Prostate gland (tissue), 2 donors: Measurements from ENCODE around the gene SEPTIN1. TPM values are rescaled to one million over a fixed set of nuclear protein-coding genes. Genes with fewer than 3 reads are reported as not detected.
"Not testable (repeated sequence)": the region's sequence is repeated elsewhere in the genome, so short reads cannot be mapped to it uniquely, and the experiment has no call there.

ENCODE experiments used
- DNase-seq: peaks from one replicate; pipeline ENCODE4 v3.0.0-alpha.2; 2019; ENCODE audit warnings: low spot score
- H3K27ac ChIP-seq, 2 donors: fragments of 200-600 bp; sonication (generic); 2 replicates each; pipeline ENCODE4 v1.5.1; 2017 to 2019
- H3K27me3 ChIP-seq: fragments of 200-600 bp; sonication (generic); replicated peaks from 2 replicates; pipeline ENCODE4 v1.5.1; 2019; ENCODE audit not compliant: insufficient read depth
- H3K36me3 ChIP-seq, 2 donors: fragments of 200-600 bp; sonication (generic); 1 replicate in 1 of 2; 2 replicates in 1 of 2; pipeline versions ENCODE4 v1.5.1 to v1.8.1; 2017 to 2019
- H3K4me1 ChIP-seq: fragments of 200-600 bp; sonication (generic); replicated peaks from 2 replicates; pipeline ENCODE4 v1.5.1; 2019
- H3K4me3 ChIP-seq, 2 donors: fragments of 200-600 bp; sonication (generic); 2 replicates each; pipeline ENCODE4 v1.5.1; 2017 to 2019
- H3K9me3 ChIP-seq: fragments of 200-600 bp; sonication (generic); 2 replicates; pipeline ENCODE4 v1.5.1; 2017
- POLR2A ChIP-seq: fragments of 450-650 bp; IDR thresholded peaks from one replicate; pipeline ENCODE4 v1.6.1; 2016; ENCODE audit warnings: antibody characterized with exemption, mild to moderate bottlenecking
- POLR2AphosphoS5 ChIP-seq: sonication (generic); formaldehyde crosslinking; IDR thresholded peaks from one replicate; pipeline ENCODE4 v1.6.1; 2017; ENCODE audit warnings: antibody characterized with exemption
- WGBS: methylation state at CpG from one replicate; pipeline ENCODE4 v1.1.5; 2018; 5-methylcytosine and 5-hydroxymethylcytosine counted together
- intact Hi-C: fragments of 100-400 bp; cut with DNase I; formaldehyde crosslinking; loops from one replicate; pipeline ENCODE4 v1.14.2; 2022
- total RNA-seq, 2 donors: library from RNA; depleted of rRNA; stranded (reverse); fragments of >200 nt; gene quantifications; one replicate each; pipeline ENCODE4 v1.1.0, GENCODE V29; 2016
- TF ChIP-seq, protein P1 (sequence below), 4 experiments: fragments of 200-600 bp in 2 of 4; fragments of 450-650 bp in 2 of 4; sonication (generic) in 2 of 4; IDR thresholded peaks; 1 replicate in 3 of 4; 2 replicates in 1 of 4; pipeline ENCODE4 v1.5.1; 2016 to 2019; ENCODE audit warnings: antibody characterized with exemption in 4 of 4, mild to moderate bottlenecking in 2 of 4, moderate library complexity in 2 of 4

Gene SEPTIN1
- total RNA-seq, 2 donors from 2014 or later = 3.0 to 4.2 TPM

DNA sequence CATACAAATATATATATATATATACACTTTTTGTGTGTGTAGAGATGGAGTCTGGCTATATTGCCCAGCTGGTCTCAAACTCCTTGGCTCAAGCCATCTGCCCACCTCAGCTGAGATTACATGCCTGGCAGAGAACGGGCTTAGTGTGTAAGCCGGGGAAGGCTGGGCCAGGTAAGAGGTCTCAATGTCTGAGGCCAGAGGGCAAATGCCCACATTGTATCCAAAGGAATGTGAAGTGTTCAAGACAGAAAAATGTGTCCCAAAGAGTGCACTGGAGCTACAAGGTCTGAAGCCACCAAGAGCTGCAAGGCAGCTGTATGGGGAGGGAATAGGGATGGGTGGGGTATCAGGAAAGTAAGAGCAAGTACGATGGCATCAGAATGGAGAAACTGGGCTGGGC is 36.1 kb downstream of the SEPTIN1 start:
- H3K27me3 ChIP-seq = no peaks in the 10 kb centered on the region
- H3K4me3 ChIP-seq = no peak overlapping the region
- H3K27ac ChIP-seq = no peak overlapping the region
- H3K4me1 ChIP-seq = no peaks in the 10 kb centered on the region
- intact Hi-C loops = no loop called here
- TF ChIP-seq POLR2A (no peak), POLR2AphosphoS5 (no peak)
- TF ChIP-seq, protein P1, sequence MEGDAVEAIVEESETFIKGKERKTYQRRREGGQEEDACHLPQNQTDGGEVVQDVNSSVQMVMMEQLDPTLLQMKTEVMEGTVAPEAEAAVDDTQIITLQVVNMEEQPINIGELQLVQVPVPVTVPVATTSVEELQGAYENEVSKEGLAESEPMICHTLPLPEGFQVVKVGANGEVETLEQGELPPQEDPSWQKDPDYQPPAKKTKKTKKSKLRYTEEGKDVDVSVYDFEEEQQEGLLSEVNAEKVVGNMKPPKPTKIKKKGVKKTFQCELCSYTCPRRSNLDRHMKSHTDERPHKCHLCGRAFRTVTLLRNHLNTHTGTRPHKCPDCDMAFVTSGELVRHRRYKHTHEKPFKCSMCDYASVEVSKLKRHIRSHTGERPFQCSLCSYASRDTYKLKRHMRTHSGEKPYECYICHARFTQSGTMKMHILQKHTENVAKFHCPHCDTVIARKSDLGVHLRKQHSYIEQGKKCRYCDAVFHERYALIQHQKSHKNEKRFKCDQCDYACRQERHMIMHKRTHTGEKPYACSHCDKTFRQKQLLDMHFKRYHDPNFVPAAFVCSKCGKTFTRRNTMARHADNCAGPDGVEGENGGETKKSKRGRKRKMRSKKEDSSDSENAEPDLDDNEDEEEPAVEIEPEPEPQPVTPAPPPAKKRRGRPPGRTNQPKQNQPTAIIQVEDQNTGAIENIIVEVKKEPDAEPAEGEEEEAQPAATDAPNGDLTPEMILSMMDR (IDR thresholded peaks at IDR 0.05) = no peak
- H3K9me3 ChIP-seq = no peaks in the 10 kb centered on the region
- no peak for DNase-seq
- 91% methylated on average over 3 of the region's 3 CpGs for WGBS
- peaks cover 0 to 6% of the 10 kb centered on the region in 2 donors for H3K36me3 ChIP-seq

DNA sequence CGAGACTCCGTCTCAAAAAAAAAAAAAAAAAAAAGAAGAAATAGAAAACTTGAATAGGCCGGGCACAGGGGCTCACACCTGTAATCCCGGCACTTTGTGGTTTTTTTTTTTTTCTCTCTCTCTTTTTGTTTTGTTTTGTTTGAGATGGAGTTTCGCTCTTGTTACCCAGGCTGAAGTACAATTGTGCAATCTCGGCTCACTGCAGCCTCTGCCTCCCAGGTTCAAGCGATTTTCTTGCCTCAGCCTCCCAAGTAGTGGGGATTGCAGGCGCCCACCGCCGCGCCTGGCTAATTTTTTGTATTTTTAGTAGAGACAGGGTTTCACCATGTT is 38.9 kb downstream of the SEPTIN1 start:
- H3K9me3 ChIP-seq, intact Hi-C loops, H3K36me3 ChIP-seq, H3K27ac ChIP-seq, H3K4me3 ChIP-seq, H3K4me1 ChIP-seq, H3K27me3 ChIP-seq, DNase-seq: not testable (repeated sequence)
- WGBS = 94% methylated on average over 11 of the region's 11 CpGs

DNA sequence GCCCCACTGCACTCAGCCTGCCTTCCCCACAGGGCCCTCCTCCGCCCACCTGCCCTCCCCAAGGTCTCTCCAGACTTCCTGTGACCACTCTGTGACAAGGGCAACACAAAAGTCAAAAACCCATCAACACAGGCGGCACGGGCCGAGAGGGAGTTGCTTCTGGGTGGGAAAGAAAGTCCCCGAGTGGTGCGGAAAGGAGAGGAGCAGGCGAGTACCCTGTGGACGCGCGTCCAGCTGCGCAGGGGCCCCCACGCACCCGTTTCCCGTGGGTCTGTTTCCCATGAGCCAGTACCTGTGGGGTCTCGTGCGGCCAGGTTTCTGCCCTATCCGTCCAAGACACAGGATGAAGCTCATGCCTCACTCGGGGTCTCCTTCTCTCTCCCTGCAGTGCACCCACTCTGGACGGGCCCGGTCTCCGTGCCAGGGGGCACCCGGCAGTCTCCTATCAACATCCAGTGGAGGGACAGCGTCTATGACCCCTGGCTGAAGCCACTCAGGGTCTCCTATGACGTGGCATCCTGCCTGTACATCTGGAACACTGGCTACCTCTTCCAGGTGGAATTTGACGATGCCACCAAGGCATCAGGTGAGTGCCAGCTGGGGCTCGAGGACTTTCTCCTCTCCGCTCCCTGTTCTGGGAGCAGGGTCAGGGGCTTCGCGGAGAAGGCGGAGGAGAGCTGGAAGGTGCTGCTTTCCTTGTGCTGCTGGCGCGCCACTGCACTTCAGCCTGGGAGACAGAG is 39.4 kb downstream of the SEPTIN1 start:
- no peaks in the 10 kb centered on the region for H3K36me3 ChIP-seq
- H3K27me3 ChIP-seq = no peaks in the 10 kb centered on the region
- H3K27ac ChIP-seq = no peak overlapping the region
- DNase-seq = no peak
- 90% methylated on average over 32 of the region's 32 CpGs for WGBS
- TF ChIP-seq, protein P1 (IDR thresholded peaks at IDR 0.05) = no peak
- TF ChIP-seq POLR2A = no peak
- no peak for TF ChIP-seq POLR2AphosphoS5
- H3K4me3 ChIP-seq = no peak overlapping the region
- no peaks in the 10 kb centered on the region for H3K4me1 ChIP-seq
- no peaks in the 10 kb centered on the region for H3K9me3 ChIP-seq
- intact Hi-C loops = no loop called here

DNA sequence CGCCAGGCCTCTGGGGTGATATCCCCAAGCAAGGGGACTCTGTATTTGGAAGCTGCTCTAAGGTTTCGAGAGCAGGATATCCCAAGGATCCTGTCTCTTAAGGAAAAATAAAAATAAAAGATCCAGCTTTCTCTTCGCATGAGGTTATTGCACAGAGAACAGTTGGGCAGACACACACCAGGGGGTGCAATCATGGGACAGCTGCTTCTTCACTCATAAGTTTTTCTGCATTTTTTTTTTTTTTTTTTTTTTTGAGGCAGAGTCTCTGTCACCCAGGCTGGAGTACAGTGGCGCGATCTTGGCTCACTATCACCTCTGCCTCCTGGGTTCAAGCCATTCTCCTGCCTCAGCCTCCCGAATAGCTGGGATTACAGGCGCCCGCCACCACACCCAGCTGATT is 40.4 kb downstream of the SEPTIN1 start:
- intact Hi-C loops, H3K4me1 ChIP-seq, DNase-seq, H3K9me3 ChIP-seq, H3K36me3 ChIP-seq, H3K27me3 ChIP-seq, H3K4me3 ChIP-seq, H3K27ac ChIP-seq: not testable (repeated sequence)
- 96% methylated on average over 8 of the region's 8 CpGs for WGBS

DNA sequence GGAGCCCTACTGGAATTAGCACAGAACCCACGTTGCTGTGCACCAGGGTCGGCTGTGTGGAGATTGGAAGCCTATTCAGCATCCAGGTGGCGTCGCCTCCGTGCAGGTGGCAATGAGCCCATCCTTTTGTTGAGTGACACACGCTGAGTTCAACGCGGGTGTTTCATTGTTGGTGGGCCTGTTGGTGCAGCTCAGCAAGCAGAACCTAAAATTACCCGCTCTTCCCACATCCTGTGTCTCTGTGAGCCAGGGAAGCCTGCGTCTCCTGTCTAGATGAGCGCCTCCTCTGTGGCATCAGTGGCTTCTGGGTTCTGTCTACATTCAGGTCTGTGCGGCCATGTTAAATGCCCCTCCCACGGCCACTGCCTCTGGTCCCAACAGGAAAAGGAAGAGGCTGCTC is 41.7 kb downstream of the SEPTIN1 start:
- no peak for DNase-seq
- H3K4me1 ChIP-seq = no peaks in the 10 kb centered on the region
- TF ChIP-seq, protein P1 (IDR thresholded peaks at IDR 0.05) = no peak
- no peaks in the 10 kb centered on the region for H3K9me3 ChIP-seq
- H3K27me3 ChIP-seq = no peaks in the 10 kb centered on the region
- WGBS = 80% methylated on average over 13 of the region's 13 CpGs
- H3K36me3 ChIP-seq = no peaks in the 10 kb centered on the region
- H3K27ac ChIP-seq = no peak overlapping the region
- no peak overlapping the region for H3K4me3 ChIP-seq
- intact Hi-C loops = no loop called here

DNA sequence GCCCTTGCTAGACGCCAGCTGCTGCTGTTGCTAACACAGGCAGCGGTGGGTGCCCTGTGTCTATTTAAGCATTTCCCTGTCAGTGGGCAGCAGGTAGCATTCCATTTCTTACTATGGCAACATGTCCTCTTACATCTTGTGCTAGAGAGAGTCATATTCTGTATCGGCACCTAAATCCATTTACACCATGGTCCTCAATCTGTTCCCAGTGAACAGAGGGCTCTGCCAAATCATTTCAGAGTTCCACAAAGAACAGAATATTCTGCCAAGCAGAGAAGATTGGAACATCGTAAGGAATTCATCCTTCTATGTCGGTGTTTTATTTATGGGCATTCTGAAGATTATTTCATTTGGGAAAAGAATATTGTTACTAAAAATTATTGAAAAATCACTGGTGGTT is 43.6 kb downstream of the SEPTIN1 start:
- DNase-seq, H3K9me3 ChIP-seq, H3K27ac ChIP-seq, H3K27me3 ChIP-seq, H3K36me3 ChIP-seq, H3K4me1 ChIP-seq, H3K4me3 ChIP-seq, intact Hi-C loops: not testable (repeated sequence)
- 73% methylated on average over 5 of the region's 5 CpGs for WGBS

DNA sequence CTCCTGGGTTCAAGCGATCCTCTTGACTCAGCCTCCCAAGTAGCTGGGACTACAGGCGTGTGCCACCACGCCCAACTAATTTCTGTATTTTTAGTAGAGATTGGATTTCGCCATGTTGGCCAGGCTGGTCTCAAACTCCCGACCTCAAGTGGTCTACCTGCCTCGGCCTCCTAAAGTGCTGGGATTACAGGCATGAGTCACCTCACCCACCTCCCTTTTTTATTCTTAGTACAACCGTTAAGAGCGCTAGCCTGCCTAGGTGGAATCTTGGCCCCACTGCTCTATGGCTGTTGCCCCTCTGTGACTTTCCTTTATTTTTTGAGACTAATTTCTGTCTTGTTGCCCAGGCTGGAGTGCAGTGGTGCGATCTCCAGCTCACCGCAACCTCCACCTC is 44.4 kb downstream of the SEPTIN1 start:
- H3K4me3 ChIP-seq, H3K27me3 ChIP-seq, H3K36me3 ChIP-seq, H3K27ac ChIP-seq, H3K4me1 ChIP-seq, intact Hi-C loops, H3K9me3 ChIP-seq, DNase-seq: not testable (repeated sequence)
- WGBS = 96% methylated on average over 10 of the region's 10 CpGs
